Astrocyte of the spinal cord (primary cell): ENCODE results near the gene MAGI2.

Experiments used
- DNase-seq: peaks from one replicate; pipeline ENCODE4 v3.0.0; 2011; ENCODE audit warnings: low read depth, low spot score
- H3K4me3 ChIP-seq: 2 replicates; pipeline ENCODE4 v1.5.1; 2011; ENCODE audit warnings: low read depth, mild to moderate bottlenecking, low read length, moderate library complexity
- in situ Hi-C: cut with HindIII; loops from 2 replicates; pipeline ENCODE4 v1.10.0; 2017; ENCODE audit warnings: low sequenced_read_pairs
- TF ChIP-seq, protein P1 (sequence below): IDR thresholded peaks from 2 replicates; pipeline ENCODE4 v1.5.1; 2012; ENCODE audit warnings: low read depth, mild to moderate bottlenecking, low read length, inconsistent platforms

The MAGI2 gene

DNA sequence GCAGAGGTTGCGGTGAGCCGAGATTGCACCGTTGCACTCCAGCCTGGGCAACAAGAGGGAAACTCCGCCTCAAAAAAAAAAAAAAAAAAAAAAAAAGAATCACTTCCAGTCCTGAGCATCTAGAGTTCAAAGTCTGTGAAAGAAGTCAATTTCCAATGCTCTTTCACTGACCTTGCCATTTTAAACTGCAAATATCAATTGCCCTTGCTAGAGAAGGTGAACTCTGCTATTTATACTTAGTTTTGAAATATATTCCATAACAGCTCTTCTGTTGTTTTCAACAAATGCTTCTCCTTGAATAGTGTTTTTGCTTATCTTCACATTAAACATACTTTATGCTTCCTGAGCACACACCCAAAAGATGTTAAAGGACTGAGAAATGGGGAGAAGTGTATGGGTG is 1323.6 kb downstream of the MAGI2 start:
- in situ Hi-C loops, result no loop called here
- DNase-seq, result no peak
- TF ChIP-seq, protein P1, sequence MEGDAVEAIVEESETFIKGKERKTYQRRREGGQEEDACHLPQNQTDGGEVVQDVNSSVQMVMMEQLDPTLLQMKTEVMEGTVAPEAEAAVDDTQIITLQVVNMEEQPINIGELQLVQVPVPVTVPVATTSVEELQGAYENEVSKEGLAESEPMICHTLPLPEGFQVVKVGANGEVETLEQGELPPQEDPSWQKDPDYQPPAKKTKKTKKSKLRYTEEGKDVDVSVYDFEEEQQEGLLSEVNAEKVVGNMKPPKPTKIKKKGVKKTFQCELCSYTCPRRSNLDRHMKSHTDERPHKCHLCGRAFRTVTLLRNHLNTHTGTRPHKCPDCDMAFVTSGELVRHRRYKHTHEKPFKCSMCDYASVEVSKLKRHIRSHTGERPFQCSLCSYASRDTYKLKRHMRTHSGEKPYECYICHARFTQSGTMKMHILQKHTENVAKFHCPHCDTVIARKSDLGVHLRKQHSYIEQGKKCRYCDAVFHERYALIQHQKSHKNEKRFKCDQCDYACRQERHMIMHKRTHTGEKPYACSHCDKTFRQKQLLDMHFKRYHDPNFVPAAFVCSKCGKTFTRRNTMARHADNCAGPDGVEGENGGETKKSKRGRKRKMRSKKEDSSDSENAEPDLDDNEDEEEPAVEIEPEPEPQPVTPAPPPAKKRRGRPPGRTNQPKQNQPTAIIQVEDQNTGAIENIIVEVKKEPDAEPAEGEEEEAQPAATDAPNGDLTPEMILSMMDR, result no peak
- no peak overlapping the region for H3K4me3 ChIP-seq

DNA sequence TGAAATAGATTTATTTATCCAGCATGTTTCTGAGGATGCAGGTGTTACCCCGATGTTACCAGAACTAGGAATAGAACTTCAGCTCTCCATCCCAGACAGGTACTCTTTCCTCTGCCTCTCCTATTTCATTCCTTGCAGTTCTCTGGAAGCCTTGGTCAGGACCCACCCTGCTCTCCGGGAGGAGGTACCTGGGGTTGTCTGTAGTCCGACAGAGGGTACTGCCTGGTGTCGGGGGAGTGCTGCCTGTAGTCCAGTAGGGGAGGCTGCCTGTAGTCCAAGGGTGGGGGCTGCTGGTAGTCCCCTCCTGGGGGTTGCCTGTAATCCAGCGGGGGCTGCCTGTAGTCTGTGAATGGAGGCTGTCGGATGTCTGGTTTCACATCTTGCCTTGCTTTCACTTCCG is 1326.5 kb downstream of the MAGI2 start:
- DNase-seq, result no peak
- TF ChIP-seq, protein P1, result no peak
- H3K4me3 ChIP-seq, result no peak overlapping the region
- in situ Hi-C loops, result no loop called here

DNA sequence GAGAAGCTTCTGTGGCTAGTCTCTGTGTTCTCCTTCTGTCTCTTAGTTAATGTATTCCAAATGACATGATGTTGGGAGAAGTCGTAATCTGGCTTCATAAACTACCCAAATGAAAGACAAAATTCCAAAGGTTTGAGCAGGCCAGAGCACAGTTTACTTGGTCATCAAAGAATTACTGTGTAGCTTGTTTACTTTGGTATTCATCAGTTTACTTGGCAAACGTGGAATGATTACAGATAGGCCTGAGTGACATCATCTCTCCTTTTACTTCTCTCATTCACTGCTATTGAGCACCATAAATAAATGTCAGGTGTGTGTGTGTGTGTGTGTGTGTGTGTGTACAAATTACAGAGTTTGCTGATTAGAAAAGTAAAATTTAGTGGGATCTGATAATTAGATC is 1327.6 kb downstream of the MAGI2 start:
- DNase-seq, result no peak
- H3K4me3 ChIP-seq, result no peak overlapping the region
- TF ChIP-seq, protein P1, result no peak
- in situ Hi-C loops, result no loop called here

DNA sequence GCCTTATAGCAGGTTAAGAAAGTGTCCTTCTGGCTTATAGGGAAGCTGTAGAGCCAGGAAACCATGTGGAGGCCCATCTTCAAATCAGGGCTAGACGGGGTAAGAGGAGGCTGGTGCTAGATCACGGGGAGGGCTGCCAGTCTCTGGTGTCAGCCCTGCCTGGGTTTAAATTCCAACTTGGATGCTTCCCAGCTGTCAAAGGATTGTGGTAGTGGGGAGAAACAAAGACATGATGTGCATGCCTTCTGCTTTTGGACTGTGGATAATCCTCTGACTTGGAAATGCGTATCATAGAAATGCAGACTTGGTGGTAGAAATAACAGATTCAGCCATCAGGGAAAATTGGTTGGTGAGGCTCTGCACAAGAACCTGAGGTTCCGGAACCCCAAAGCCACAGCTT is 1329.3 kb downstream of the MAGI2 start:
- no peak overlapping the region for H3K4me3 ChIP-seq
- in situ Hi-C loops, result no loop called here
- DNase-seq, result no peak
- TF ChIP-seq, protein P1, result no peak

DNA sequence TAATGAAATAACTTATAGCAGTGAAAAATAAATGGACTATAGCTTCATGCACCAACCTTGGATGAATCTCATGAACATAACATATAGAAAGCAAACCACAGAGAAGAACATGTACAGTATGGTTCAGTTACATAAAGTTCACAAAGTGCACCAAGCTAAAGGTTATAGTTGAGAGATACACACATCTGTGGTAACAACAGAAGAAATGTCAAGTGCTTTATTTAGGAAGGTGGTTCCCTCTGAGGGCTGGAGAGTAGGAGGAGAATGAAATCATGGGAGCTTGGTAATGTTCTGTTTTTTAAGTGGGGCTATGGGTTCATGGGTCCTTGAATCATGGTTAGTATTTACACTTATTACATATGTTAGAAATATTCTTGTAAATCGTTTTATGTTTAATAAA is 1331.6 kb downstream of the MAGI2 start:
- TF ChIP-seq, protein P1, result no peak
- no peak for DNase-seq
- in situ Hi-C loops, result no loop called here
- H3K4me3 ChIP-seq, result no peak overlapping the region

DNA sequence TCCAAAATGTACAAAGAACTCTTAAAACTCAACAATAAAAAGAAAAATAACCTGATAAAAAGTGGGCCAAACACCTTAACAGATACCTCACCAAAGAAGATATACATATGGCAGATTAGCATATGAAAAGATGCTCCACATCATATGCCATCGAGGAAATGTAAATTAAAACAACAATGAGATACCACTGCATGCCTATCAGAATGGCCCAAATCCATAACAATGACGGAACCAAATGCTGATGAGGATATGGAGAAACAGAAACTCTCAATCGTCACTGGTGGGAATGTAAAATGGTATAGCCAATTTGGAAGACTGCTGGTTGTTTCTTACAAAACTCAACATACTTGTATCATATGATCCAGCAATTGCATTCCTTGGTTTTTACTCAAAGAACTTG is 1335.0 kb downstream of the MAGI2 start:
- TF ChIP-seq, protein P1, result no peak
- H3K4me3 ChIP-seq, result no peak overlapping the region
- in situ Hi-C loops, result no loop called here
- DNase-seq, result no peak

DNA sequence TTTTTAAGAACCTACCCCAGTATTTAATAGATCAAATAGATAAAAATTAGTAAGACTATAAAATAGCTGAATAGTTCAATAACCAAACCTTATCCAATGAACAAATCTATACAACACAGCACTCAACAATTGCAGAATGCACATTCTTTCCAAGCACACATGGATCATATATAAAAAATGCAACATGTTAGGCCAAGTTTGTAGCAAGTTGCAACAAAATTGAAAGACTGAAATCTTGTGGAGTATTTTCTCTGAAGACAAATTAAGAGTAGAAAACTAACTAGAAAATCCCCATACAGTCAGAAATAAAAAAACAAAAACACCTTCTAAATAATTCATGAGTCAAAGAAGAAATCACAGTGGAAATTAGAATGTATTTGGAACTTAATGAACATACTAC is 1337.6 kb downstream of the MAGI2 start:
- DNase-seq, result no peak
- in situ Hi-C loops, result no loop called here
- H3K4me3 ChIP-seq, result no peak overlapping the region
- TF ChIP-seq, protein P1, result no peak
